Liver (tissue), 9 donors: Measurements from ENCODE around the gene EIF2S3. TPM values are rescaled to one million over a fixed set of nuclear protein-coding genes. Genes with fewer than 3 reads are reported as not detected.

Experiments
- DNase-seq: peaks from one replicate; pipeline ENCODE4 v3.0.0-alpha.2; 2017; ENCODE audit warnings: low spot score
- H3K27ac ChIP-seq, 2 donors: one replicate each; pipeline ENCODE4 v1.7.0; 2013; ENCODE audit warnings: inconsistent platforms in 2 of 2, low read length in 2 of 2, control low read depth in 1 of 2, low read depth in 1 of 2, mild to moderate bottlenecking in 1 of 2
- H3K27me3 ChIP-seq, 4 donors: one replicate each; pipeline versions ENCODE4 v1.6.1 to v1.7.0; 2013; ENCODE audit warnings: low read length in 3 of 4, inconsistent platforms in 1 of 4, mild to moderate bottlenecking in 1 of 4, moderate library complexity in 1 of 4; ENCODE audit not compliant: control insufficient read depth in 4 of 4, insufficient read depth in 4 of 4
- H3K36me3 ChIP-seq, 4 donors: one replicate each; pipeline versions ENCODE4 v1.6.1 to v1.7.0; 2013; ENCODE audit warnings: low read length in 3 of 4, mild to moderate bottlenecking in 3 of 4, low read depth in 1 of 4, moderate library complexity in 1 of 4; ENCODE audit not compliant: control insufficient read depth in 4 of 4, insufficient read depth in 3 of 4
- H3K4me1 ChIP-seq, 4 donors: one replicate each; pipeline versions ENCODE4 v1.6.1 to v1.7.0; 2013; ENCODE audit warnings: low read length in 3 of 4, mild to moderate bottlenecking in 3 of 4, moderate library complexity in 1 of 4; ENCODE audit not compliant: control insufficient read depth in 4 of 4, insufficient read depth in 4 of 4
- H3K4me3 ChIP-seq, 3 donors: one replicate each; pipeline versions ENCODE4 v1.6.1 to v1.7.0; 2013; ENCODE audit warnings: low read length in 3 of 3, control low read depth in 1 of 3, low read depth in 1 of 3, mild to moderate bottlenecking in 1 of 3
- H3K9ac ChIP-seq, 2 donors: one replicate each; pipeline ENCODE4 v1.7.0; 2013; ENCODE audit warnings: low read length in 2 of 2, mild to moderate bottlenecking in 2 of 2, moderate library complexity in 2 of 2, control low read depth in 1 of 2, low read depth in 1 of 2
- H3K9me3 ChIP-seq, 4 donors: one replicate each; pipeline versions ENCODE4 v1.6.1 to v1.7.0; 2013; ENCODE audit warnings: low read length in 3 of 4; ENCODE audit not compliant: control insufficient read depth in 4 of 4
- ATF3 ChIP-seq: IDR thresholded peaks from 2 replicates; pipeline ENCODE4 v1.6.1; 2016; ENCODE audit warnings: antibody characterized with exemption
- CTCF ChIP-seq: fragments of 150-350 bp; IDR thresholded peaks from 2 replicates; pipeline ENCODE4 v1.5.1; 2017; ENCODE audit warnings: improper control_type of control experiment, low read depth, low read length; ENCODE audit not compliant: missing input control
- EGR1 ChIP-seq, 2 donors: IDR thresholded peaks; 2 replicates each; pipeline ENCODE4 v1.6.1; 2016 to 2018; ENCODE audit warnings: antibody characterized with exemption in 2 of 2, low read depth in 2 of 2
- FOXA2 ChIP-seq: IDR thresholded peaks from 2 replicates; pipeline ENCODE4 v1.6.1; 2016; ENCODE audit warnings: antibody characterized with exemption
- GABPA ChIP-seq, 2 donors: IDR thresholded peaks in 1 of 2; conservative IDR thresholded peaks in 1 of 2; 2 replicates each; pipeline ENCODE4 v1.6.1; 2016; ENCODE audit warnings: antibody characterized with exemption in 2 of 2, mild to moderate bottlenecking in 1 of 2, moderate library complexity in 1 of 2
- HNF4A ChIP-seq, 2 donors: conservative IDR thresholded peaks; 2 replicates each; pipeline ENCODE4 v1.6.1; 2016; ENCODE audit warnings: antibody characterized with exemption in 2 of 2, mild to moderate bottlenecking in 2 of 2
- HNF4G ChIP-seq: IDR thresholded peaks from 2 replicates; pipeline ENCODE4 v1.6.1; 2016; ENCODE audit warnings: antibody characterized with exemption
- JUND ChIP-seq, 2 donors: IDR thresholded peaks; 2 replicates each; pipeline ENCODE4 v1.6.1; 2016; ENCODE audit warnings: antibody characterized with exemption in 2 of 2
- MAX ChIP-seq: IDR thresholded peaks from 2 replicates; pipeline ENCODE4 v1.6.1; 2016; ENCODE audit warnings: antibody characterized with exemption
- NR2F2 ChIP-seq: IDR thresholded peaks from 2 replicates; pipeline ENCODE4 v1.6.1; 2016; ENCODE audit warnings: antibody characterized with exemption
- RAD21 ChIP-seq, 2 donors: IDR thresholded peaks; 2 replicates each; pipeline ENCODE4 v1.6.1; 2016; ENCODE audit warnings: antibody characterized with exemption in 2 of 2, mild to moderate bottlenecking in 2 of 2
- REST ChIP-seq: IDR thresholded peaks from 2 replicates; pipeline ENCODE4 v1.6.1; 2016; ENCODE audit warnings: antibody characterized with exemption, mild to moderate bottlenecking
- TAF1 ChIP-seq: conservative IDR thresholded peaks from 2 replicates; pipeline ENCODE4 v1.6.1; 2016; ENCODE audit warnings: antibody characterized with exemption, mild to moderate bottlenecking
- YY1 ChIP-seq: IDR thresholded peaks from 2 replicates; pipeline ENCODE4 v1.6.1; 2016; ENCODE audit warnings: antibody characterized with exemption, mild to moderate bottlenecking
- ZBTB33 ChIP-seq: IDR thresholded peaks from 2 replicates; pipeline ENCODE4 v1.6.1; 2016; ENCODE audit warnings: antibody characterized with exemption
- WGBS: extraction: QIAGEN DNeasy Blood & Tissue Kit; methylation state at CpG from one replicate; pipeline ENCODE4 v1.1.7; 2013; 5-methylcytosine and 5-hydroxymethylcytosine counted together
- polyA plus RNA-seq, 2 donors: library from polyadenylated mRNA; stranded (reverse) in 1 of 2; unstranded in 1 of 2; fragments of 200-250 nt in 1 of 2; fragments of >200 nt in 1 of 2; fragmentation: Nextera tagmentation in 1 of 2; extraction: Ambion mirVana in 1 of 2; gene quantifications; one replicate each; pipeline versions ENCODE4 v1.2.1 to v1.2.3, GENCODE V29; 2013 to 2015
- total RNA-seq, 2 donors: library from RNA; depleted of rRNA; stranded (reverse); fragments of >200 nt; gene quantifications; one replicate each; pipeline ENCODE4 v1.2.3, GENCODE V29; 2014
- donor health status: healthy.
- donor health status: healthy.
- donor health status: healthy.
- donor health status: healthy.
- donor health status: healthy.

EIF2S3 gene
- total and polyA plus RNA-seq, 4 donors, result 24.9 to 98.0 (median 47.4) TPM

GRCh38 chrX:24081661-24082154 is 27.0 kb downstream of the EIF2S3 start:
- TF ChIP-seq JUND (IDR thresholded peaks at IDR 0.05) (no peak), TAF1 (no peak), HNF4A (conservative IDR thresholded peaks at IDR 0.05) (peak in 1 of 2 donors; percentile 48), FOXA2 (no peak), GABPA (IDR thresholded peaks at IDR 0.05 in 1 of 2, conservative IDR thresholded peaks at IDR 0.05 in 1 of 2) (no peak), YY1 (no peak), EGR1 (IDR thresholded peaks at IDR 0.05; ENCODE audit: low read depth in 2 of 2) (no peak), RAD21 (IDR thresholded peaks at IDR 0.05) (peak; percentile 55 to 61)
- H3K4me3 ChIP-seq, result no peak overlapping the region
- 18% methylated on average over 14 of the region's 14 CpGs for WGBS
- no peaks in the 10 kb centered on the region for H3K9me3 ChIP-seq
- peaks cover 0 to 12% (median 5%) of the 10 kb centered on the region in 4 donors for H3K36me3 ChIP-seq
- no peak overlapping the region for H3K9ac ChIP-seq
- peak; percentile 37 for DNase-seq
- no peak overlapping the region for H3K27ac ChIP-seq
- no peaks in the 10 kb centered on the region for H3K4me1 ChIP-seq
- H3K27me3 ChIP-seq, result no peaks in the 10 kb centered on the region

- Histone ChIP-seq H3K27me3 (no peaks in the 10 kb centered on the region), H3K9ac (no peak overlapping the region), H3K4me3 (no peak overlapping the region), H3K27ac (no peak overlapping the region), H3K4me1 (no peaks in the 10 kb centered on the region), H3K36me3 (peaks cover 0 to 6% (median 2%) of the 10 kb centered on the region in 4 donors), H3K9me3 (no peaks in the 10 kb centered on the region)
- WGBS, result 89% methylated on average over 2 of the region's 2 CpGs
- DNase-seq, result no peak
- TF ChIP-seq HNF4G (no peak), NR2F2 (no peak), TAF1 (no peak), GABPA (IDR thresholded peaks at IDR 0.05 in 1 of 2, conservative IDR thresholded peaks at IDR 0.05 in 1 of 2) (no peak), CTCF (no peak), ZBTB33 (no peak), HNF4A (conservative IDR thresholded peaks at IDR 0.05) (no peak), MAX (no peak), ATF3 (no peak), EGR1 (IDR thresholded peaks at IDR 0.05; ENCODE audit: low read depth in 2 of 2) (no peak), REST (no peak), RAD21 (IDR thresholded peaks at IDR 0.05) (no peak)
Measured at GRCh38 chrX:24082447-24082846, 27.7 kb downstream of the EIF2S3 start.
